Measurements from ENCODE around the gene SOX8.
"Not testable (repeated sequence)": the region's sequence is repeated elsewhere in the genome, so short reads cannot be mapped to it uniquely, and the experiment has no call there.

SOX8 gene

GRCh38 chr16:1009358-1010150 lies 28.0 kb downstream of the SOX8 start:
- DNase-seq (ENCODE audit: low read depth), result no peak

GRCh38 chr16:1010251-1010650 lies 28.7 kb downstream of the SOX8 start:
- no peak for DNase-seq (ENCODE audit: low read depth)

GRCh38 chr16:1010815-1011214 lies 29.2 kb downstream of the SOX8 start:
- DNase-seq (ENCODE audit: low read depth), result no peak

- no peak for DNase-seq (ENCODE audit: low read depth)
Measured at GRCh38 chr16:1011316-1012082, 29.9 kb downstream of the SOX8 start.

GRCh38 chr16:1012135-1012534 lies 30.6 kb downstream of the SOX8 start:
- no peak for DNase-seq (ENCODE audit: low read depth)

- DNase-seq (ENCODE audit: low read depth), result no peak
Measured at GRCh38 chr16:1012722-1013592, 31.4 kb downstream of the SOX8 start.

- DNase-seq (ENCODE audit: low read depth), result no peak
Measured at GRCh38 chr16:1013593-1013900, 32.0 kb downstream of the SOX8 start.

GRCh38 chr16:1014221-1014620 lies 32.7 kb downstream of the SOX8 start:
- DNase-seq (ENCODE audit: low read depth), result no peak

GRCh38 chr16:1014771-1015495 lies 33.4 kb downstream of the SOX8 start:
- DNase-seq (ENCODE audit: low read depth), result no peak

GRCh38 chr16:1018447-1019198 lies 37.1 kb downstream of the SOX8 start:
- DNase-seq (ENCODE audit: low read depth), result no peak

- DNase-seq (ENCODE audit: low read depth), result peak; percentile 55
Measured at GRCh38 chr16:1019231-1020090, 37.9 kb downstream of the SOX8 start.

GRCh38 chr16:1020091-1020399 lies 38.5 kb downstream of the SOX8 start:
- no peak for DNase-seq (ENCODE audit: low read depth)

GRCh38 chr16:1020591-1020990 lies 39.0 kb downstream of the SOX8 start:
- DNase-seq (ENCODE audit: low read depth), result no peak

GRCh38 chr16:1021553-1022160 lies 40.1 kb downstream of the SOX8 start:
- no peak for DNase-seq (ENCODE audit: low read depth)

GRCh38 chr16:1022466-1022865 lies 40.9 kb downstream of the SOX8 start:
- no peak for DNase-seq (ENCODE audit: low read depth)

GRCh38 chr16:1024138-1024537 lies 42.6 kb downstream of the SOX8 start:
- DNase-seq (ENCODE audit: low read depth), result no peak

- not testable (repeated sequence) for DNase-seq (ENCODE audit: low read depth)
Measured at GRCh38 chr16:1025183-1025809, 43.7 kb downstream of the SOX8 start.

GRCh38 chr16:1026057-1026783 lies 44.6 kb downstream of the SOX8 start:
- no peak for DNase-seq (ENCODE audit: low read depth)

Measured in GM04504 (cell line).